Activated CD4-positive, CD25-positive, alpha-beta regulatory T cell treated with anti-CD3 and anti-CD28 coated beads, Interleukin-2, amount 50 U/mL, for 24 hours (primary cell): ENCODE results near the gene STK11IP.

Experiments
- ATAC-seq, 2 donors: fragments of 150-1000 bp; cut with Tn5 transposase; one replicate each; pipeline ENCODE4 v1.10.0; 2021; ENCODE audit warnings: mild to moderate bottlenecking in 1 of 2, moderate library complexity in 1 of 2

The STK11IP gene

DNA sequence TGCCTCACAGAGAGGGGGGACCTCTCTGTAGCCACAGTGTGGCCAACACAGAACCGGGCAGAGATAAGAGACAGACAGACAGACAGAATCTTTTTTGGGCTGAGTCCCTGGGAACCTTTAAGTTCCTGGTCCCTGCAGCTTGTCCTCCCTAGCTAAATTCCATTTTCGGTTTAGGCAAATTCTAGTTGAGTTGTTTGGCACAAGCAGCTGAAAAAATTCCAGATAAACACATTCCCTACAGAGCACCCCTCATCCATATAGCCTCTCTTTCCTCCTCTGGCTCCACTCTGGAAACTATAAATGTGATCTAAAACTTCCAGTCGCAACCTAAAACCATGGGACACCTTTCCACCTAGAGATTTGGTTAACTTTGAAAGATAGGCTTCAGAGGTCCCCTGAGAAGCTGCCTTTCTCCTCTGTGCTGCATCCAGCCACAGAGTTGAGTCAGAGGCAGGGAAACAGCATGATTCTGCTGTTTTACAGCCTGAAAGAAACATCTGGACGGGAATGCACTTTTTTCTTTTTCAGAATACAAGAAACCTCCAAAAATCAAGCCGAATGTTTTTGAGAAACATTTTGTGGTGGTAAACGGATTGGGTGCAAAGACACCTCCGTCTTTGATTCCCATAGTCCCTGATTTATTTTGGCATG lies 60.7 kb downstream of the STK11IP start:
- ATAC-seq: no peak

DNA sequence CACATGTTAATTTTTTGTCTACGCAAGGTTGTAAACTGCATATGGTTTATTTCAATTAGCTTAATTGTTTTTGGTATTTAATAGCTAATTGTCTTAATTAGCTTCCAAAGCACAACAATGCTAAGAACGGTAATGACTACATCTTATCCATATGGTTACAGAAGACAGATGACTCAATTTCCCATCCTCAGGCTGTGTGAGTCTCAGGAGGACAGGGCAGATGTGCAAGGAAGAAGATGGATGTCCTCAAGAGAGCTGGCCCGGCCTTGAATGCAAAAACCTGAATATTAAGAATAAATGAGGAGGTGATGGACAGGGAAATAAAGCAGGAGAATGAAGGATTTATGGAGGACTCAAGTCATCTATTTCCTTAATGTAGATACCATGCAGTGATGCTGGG lies 61.2 kb downstream of the STK11IP start:
- no peak for ATAC-seq

DNA sequence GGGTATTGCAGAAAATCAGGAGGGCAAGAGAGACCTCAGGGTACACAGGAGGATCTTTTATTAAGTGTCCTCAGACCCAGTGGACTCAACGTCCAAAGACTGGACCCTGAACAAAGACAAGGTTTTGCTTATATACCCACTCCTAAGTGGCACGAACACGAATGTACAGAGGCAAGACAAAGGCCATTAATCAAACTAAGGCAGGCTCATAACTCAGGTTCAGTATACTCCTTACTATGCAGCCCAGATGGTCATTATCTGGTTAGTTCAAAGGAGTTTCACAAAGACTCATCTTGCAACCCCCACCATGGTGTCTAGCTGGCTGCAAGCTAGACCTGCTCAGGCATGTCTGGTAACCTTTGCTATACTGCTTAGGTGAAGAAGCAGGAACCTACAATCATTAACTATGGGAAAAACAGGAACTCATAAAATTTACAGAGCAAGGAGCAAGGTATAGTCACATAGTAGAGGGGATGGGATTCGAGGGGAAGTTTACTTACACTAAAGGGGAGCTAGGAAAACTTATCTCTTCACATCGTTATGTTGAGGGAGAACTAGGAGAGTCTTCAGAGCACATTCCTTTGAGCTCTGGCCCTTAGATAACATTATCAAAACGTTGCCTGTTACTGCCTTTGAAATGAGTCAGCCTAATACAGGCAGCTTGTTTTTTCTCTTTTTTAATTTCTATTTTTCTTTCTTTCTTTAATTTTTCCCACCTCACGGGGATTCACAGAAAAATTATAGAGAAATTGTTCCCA lies 63.7 kb downstream of the STK11IP start:
- no peak for ATAC-seq

GRCh38 chr2:219661955-219662395 lies 64.3 kb downstream of the STK11IP start:
- ATAC-seq: no peak

- no peak for ATAC-seq
Measured at GRCh38 chr2:219662566-219662965, 64.9 kb downstream of the STK11IP start.

DNA sequence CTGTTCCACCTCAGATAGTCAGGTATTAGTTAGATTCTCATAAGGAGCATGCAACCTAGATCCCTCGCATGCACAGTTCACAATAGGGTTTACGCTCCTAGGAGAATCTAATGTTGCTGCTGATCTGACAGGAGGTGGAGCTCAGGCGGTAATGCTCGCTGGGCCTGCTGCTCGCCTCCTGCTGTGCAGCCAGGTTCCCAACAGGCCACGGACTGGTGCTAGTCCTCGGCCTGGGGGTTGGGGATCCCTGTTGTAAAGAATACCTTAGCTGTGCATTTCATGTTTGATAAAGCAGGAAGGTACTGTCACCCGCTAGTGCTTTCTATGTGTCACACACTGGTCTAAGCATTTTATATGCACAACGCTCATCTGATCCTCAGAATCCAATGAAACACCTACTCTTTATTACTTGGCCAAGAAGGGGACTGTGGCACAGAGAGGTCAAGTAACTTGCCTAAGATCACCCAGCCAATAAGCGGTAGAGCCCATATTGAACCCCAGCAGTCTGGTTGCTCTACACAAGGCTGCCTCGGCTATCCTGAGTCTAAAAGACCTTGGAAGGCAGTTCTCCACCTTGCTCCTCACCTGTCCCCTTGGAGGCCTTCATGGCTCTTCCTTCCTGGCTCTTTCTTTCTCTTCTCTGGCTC lies 65.6 kb downstream of the STK11IP start:
- ATAC-seq: no peak

DNA sequence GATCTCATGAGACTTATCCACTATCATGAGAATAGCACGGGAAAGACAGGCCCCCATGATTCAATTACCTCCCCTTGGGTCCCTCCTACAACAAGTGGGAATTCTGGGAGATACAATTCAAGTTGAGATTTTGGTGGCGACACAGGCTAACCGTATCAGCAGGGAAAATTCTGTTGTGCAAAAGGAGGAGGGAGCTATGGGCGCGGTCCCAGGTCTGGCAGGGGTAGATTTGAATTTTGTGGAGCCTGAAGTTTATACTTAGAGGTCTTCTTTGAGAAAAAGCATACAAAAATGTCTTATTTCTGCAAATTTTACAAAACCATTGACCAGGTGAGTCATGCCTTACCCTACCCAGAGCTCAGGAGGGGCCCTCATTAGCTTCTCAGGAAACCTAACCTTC lies 66.4 kb downstream of the STK11IP start:
- ATAC-seq: no peak

GRCh38 chr2:219664944-219665343 lies 67.3 kb downstream of the STK11IP start:
- no peak for ATAC-seq

DNA sequence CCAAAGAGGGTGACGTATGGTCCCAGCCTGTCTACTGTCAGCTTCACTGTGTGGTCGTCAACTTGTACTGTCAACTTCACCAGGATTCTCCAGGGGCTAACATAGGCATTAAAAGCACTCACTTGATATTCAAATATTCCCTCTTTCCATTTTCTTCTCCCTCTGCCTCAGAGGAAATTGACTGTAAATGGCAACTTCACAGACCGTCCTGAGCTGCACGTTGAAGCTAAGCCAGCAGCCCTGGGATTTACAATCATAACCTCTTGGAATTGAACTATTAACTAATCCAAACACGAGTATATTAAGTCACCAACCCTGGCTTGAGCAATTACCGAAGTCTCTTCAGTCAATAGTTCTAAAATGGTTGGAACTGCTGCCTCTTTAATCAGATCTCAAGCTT lies 68.3 kb downstream of the STK11IP start:
- ATAC-seq: no peak
